ENCODE measurements around the gene CREB3L4. TPM values are rescaled to one million over a fixed set of nuclear protein-coding genes. Genes with fewer than 3 reads are reported as not detected.

The CREB3L4 gene, protein sequence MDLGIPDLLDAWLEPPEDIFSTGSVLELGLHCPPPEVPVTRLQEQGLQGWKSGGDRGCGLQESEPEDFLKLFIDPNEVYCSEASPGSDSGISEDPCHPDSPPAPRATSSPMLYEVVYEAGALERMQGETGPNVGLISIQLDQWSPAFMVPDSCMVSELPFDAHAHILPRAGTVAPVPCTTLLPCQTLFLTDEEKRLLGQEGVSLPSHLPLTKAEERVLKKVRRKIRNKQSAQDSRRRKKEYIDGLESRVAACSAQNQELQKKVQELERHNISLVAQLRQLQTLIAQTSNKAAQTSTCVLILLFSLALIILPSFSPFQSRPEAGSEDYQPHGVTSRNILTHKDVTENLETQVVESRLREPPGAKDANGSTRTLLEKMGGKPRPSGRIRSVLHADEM
- 100 to 1,000 TPM; 109 to 386 TPM for total RNA-seq

DNA sequence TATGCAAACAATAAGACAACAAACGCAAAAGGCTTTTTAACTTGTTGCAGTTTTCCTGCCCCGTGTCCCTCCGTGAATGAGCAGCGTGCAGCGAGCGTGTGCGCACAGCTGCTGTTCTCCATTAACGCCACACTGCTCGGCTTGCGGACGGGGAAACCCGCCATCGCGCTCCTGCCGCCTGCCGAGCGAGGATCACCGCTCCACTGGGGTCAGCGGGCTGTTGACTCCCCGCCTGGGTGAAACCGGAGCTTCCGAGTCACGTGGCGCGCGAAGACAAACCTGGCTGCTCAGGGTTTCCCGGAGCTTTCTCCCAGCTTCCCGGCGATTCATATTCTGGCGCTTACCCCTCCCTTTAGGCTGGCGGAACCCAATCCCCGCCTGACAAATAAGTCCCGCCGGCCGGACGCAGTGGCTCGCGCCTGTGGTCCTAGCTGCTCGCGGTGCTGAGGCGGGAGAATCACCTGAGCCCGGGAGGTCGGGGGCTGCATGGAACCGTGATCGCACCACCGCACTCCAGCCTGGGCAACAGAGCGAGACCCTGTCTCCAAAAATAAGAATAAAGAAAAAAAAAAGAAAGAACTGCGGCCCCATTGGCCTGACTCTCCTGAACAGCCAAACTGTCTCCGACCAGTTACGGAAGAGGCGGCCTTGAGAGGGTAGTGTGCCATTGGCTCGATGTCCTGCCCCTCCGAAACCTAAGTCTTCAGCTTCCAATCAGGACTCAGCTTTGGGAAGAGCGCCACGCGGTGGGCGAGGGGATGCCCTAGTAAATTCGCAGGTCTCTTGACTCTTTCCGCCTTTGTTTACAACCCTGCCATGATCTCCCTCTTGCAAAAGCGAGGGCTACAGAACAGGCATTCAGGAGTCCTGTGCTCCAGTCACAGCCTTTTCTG lies at the start of gene CREB3L4:
Gene CREB3L4 (plus strand): TSS at position 796 of the 893 bp plus-strand sequence. CDS start 624 bp downstream, outside the sequence.
- Histone ChIP-seq H3K27ac (peak within 1 kb of the TSS; percentile 97), H3K27me3 (replicated peaks; ENCODE audit: insufficient read depth) (no peaks in the 10 kb centered on the region), H3K9me3 (no peaks in the 10 kb centered on the region), H3K36me3 (no peaks in the 10 kb centered on the region), H3K4me3 (peak within 1 kb of the TSS; percentile 60 to 65), H3K4me1 (replicated peaks) (peaks cover 4% of the 10 kb centered on the region)
- WGBS: under 1% methylated on average over 60 of the region's 60 CpGs
- intact Hi-C loops (cut with DNase I): no loop called here
- peak; percentile 94 for DNase-seq (ENCODE audit: low spot score)
- TF ChIP-seq POLR2AphosphoS5 (IDR thresholded peaks at IDR 0.05): peak; percentile 89
- TF ChIP-seq POLR2A (IDR thresholded peaks at IDR 0.05): peak; percentile 89
- TF ChIP-seq, protein P1, sequence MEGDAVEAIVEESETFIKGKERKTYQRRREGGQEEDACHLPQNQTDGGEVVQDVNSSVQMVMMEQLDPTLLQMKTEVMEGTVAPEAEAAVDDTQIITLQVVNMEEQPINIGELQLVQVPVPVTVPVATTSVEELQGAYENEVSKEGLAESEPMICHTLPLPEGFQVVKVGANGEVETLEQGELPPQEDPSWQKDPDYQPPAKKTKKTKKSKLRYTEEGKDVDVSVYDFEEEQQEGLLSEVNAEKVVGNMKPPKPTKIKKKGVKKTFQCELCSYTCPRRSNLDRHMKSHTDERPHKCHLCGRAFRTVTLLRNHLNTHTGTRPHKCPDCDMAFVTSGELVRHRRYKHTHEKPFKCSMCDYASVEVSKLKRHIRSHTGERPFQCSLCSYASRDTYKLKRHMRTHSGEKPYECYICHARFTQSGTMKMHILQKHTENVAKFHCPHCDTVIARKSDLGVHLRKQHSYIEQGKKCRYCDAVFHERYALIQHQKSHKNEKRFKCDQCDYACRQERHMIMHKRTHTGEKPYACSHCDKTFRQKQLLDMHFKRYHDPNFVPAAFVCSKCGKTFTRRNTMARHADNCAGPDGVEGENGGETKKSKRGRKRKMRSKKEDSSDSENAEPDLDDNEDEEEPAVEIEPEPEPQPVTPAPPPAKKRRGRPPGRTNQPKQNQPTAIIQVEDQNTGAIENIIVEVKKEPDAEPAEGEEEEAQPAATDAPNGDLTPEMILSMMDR (IDR thresholded peaks at IDR 0.05): peak in 2 of 4 experiments; percentile 41 to 45

DNA sequence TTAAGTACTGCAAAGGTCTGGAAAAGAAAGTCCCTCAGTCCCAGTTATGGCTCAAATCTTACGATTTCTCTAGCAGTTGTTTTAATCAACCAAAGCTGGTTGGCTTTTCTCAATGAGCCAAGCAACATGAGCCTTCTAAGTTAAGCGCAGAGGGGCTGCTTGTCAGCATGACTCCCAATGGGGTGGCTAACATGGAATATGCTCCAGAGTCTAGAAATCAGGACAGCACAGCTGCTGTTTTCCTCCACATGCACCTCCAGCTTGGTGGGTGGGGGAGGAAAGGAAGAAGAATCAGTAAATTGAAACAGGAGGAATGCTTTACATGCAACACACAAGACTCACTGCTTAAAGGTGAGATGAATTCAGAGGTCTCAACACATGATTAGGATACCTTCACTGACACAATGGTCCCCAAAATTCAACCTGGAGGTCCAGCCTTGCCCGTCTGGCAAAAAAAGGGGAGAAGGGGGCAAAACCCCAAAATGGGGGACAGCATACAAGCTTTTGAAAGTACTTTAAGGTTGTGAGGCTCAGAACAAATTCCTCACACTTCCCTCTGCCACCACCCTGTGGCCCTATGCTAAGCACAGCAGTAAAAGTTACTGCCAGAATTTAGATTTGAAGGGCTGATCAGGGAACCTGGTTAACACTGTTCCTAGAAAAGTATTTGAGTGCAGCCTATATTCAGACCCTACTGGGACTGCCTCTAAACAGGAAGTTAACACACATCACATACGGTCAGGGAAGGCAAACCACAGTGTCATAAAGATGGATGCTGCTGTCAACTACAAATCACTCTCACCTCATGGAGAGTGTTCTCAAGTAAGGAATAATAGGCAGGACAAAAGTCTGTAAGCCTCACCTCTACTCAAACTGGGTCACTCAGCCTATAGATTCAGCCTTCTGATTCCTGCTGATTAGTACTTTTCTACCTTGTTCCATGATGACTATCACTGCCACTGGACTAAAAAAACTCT lies 47.5 kb upstream of the CREB3L4 start:
- no peak for DNase-seq (ENCODE audit: low spot score)
- Histone ChIP-seq H3K9me3 (no peaks in the 10 kb centered on the region), H3K27ac (no peak overlapping the region), H3K4me3 (no peak overlapping the region), H3K27me3 (replicated peaks; ENCODE audit: insufficient read depth) (no peaks in the 10 kb centered on the region), H3K4me1 (replicated peaks) (peaks cover 16% of the 10 kb centered on the region), H3K36me3 (no peaks in the 10 kb centered on the region)
- 37% methylated on average over 4 of the region's 4 CpGs for WGBS
- intact Hi-C loops (cut with DNase I): no loop called here
- TF ChIP-seq POLR2AphosphoS5 (IDR thresholded peaks at IDR 0.05): peak; percentile 27
- TF ChIP-seq POLR2A (IDR thresholded peaks at IDR 0.05): no peak
- TF ChIP-seq, protein P1 (IDR thresholded peaks at IDR 0.05): peak in 2 of 4 experiments; percentile 31 to 39

DNA sequence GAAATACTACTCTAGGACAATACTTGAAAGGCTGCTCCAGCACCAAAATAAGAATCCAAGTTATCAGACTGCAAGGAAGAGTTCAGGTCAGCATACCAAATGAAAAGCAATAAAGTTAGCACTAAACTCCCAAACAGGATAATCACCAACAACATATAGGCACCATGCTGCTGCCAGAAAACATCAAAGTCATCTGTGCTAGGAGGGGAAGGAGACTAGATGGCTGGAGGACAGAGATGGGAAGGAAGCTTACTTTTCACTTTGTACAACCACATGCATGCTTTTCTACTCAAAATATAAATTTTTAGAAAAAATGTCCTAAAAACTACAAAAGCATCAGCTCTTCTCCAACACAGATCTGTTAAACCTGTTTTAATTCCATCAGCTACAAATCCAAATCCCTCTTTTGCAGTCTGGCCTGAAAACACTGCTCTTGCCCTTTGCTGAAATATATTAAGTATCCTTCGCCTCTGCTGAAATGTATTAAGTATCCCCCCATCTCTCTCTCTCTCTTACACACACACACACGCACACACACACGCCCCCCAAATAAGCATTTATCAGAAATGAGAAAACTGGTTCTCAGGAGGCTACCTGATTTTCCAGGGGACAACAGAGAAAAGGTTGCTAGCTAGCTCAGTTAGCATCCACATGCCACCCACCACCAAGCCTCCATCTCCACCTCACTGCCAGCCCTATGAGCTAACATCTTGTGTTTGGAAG lies 46.5 kb upstream of the CREB3L4 start:
- 18% methylated on average over 3 of the region's 3 CpGs for WGBS
- H3K9me3 ChIP-seq: no peaks in the 10 kb centered on the region
- no peaks in the 10 kb centered on the region for H3K36me3 ChIP-seq
- peaks cover 16% of the 10 kb centered on the region for H3K4me1 ChIP-seq (replicated peaks)
- intact Hi-C loops (cut with DNase I): no loop called here
- H3K4me3 ChIP-seq: peak overlapping the region; percentile 71 to 91
- H3K27me3 ChIP-seq (replicated peaks; ENCODE audit: insufficient read depth): no peaks in the 10 kb centered on the region
- no peak for DNase-seq (ENCODE audit: low spot score)
- TF ChIP-seq POLR2AphosphoS5 (IDR thresholded peaks at IDR 0.05): no peak
- TF ChIP-seq POLR2A (IDR thresholded peaks at IDR 0.05): no peak
- TF ChIP-seq, protein P1 (IDR thresholded peaks at IDR 0.05): no peak
- peak overlapping the region in 1 of 2 donors; percentile 95 for H3K27ac ChIP-seq

DNA sequence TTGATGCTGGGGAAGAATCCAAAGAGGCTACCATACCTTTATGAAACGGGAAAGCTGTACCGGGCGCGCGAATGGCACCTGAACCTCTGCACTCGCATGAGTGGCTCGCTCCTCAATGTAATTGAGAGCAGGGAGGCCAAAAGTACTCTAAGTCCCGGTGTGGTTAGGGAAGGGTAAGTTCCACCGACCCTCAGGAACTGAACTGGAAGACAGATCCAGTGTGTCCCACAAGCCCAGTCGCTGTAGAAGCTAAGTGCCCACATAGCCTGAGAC lies 46.0 kb upstream of the CREB3L4 start:
- Histone ChIP-seq H3K36me3 (no peaks in the 10 kb centered on the region), H3K9me3 (no peaks in the 10 kb centered on the region), H3K27ac (peak overlapping the region; percentile 88 to 95), H3K4me3 (peak overlapping the region; percentile 71 to 91), H3K4me1 (replicated peaks) (peaks cover 16% of the 10 kb centered on the region), H3K27me3 (replicated peaks; ENCODE audit: insufficient read depth) (no peaks in the 10 kb centered on the region)
- peak; percentile 15 for DNase-seq (ENCODE audit: low spot score)
- WGBS: 3% methylated on average over 10 of the region's 10 CpGs
- TF ChIP-seq, protein P1 (IDR thresholded peaks at IDR 0.05): no peak
- no peak for TF ChIP-seq POLR2A (IDR thresholded peaks at IDR 0.05)
- no peak for TF ChIP-seq POLR2AphosphoS5 (IDR thresholded peaks at IDR 0.05)
- intact Hi-C loops (cut with DNase I): loop anchor here (2.0 kb wide), 1 partner anchor 131 kb away; no protein-coding TSS in a partner anchor
